GM12801 (cell line): ENCODE results near the gene LMF1.

Source experiments
- CTCF ChIP-seq: IDR thresholded peaks from one replicate; pipeline ENCODE4 v1.5.1; 2011; ENCODE audit warnings: control low read depth; ENCODE audit not compliant: insufficient read length; ENCODE audit errors: extremely low read depth

LMF1 gene

GRCh38 chr16:935684-936083 is 35.1 kb downstream of the LMF1 start:
- no peak for TF ChIP-seq CTCF

DNA sequence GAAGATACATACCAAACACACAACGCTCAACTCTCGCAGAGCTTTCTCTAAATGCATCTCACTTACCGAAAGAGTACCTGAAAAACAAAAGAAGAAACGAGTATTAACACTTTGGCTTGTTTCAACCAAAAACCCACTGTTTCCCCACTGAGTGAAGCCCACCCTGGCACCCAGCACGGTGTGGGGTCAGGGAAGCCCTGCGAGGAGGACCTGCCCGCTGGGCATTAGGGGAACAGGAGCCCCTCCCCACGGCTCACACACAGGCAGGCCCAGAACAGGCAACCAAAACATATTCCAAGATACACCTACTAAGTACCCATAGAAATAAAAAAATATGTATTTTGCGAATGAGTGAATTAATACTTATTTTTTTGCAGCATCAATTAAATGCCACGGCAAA is 36.6 kb downstream of the LMF1 start:
- TF ChIP-seq CTCF = no peak

GRCh38 chr16:933581-933980 is 37.2 kb downstream of the LMF1 start:
- no peak for TF ChIP-seq CTCF

GRCh38 chr16:932831-933330 is 37.9 kb downstream of the LMF1 start:
- TF ChIP-seq CTCF = no peak

DNA sequence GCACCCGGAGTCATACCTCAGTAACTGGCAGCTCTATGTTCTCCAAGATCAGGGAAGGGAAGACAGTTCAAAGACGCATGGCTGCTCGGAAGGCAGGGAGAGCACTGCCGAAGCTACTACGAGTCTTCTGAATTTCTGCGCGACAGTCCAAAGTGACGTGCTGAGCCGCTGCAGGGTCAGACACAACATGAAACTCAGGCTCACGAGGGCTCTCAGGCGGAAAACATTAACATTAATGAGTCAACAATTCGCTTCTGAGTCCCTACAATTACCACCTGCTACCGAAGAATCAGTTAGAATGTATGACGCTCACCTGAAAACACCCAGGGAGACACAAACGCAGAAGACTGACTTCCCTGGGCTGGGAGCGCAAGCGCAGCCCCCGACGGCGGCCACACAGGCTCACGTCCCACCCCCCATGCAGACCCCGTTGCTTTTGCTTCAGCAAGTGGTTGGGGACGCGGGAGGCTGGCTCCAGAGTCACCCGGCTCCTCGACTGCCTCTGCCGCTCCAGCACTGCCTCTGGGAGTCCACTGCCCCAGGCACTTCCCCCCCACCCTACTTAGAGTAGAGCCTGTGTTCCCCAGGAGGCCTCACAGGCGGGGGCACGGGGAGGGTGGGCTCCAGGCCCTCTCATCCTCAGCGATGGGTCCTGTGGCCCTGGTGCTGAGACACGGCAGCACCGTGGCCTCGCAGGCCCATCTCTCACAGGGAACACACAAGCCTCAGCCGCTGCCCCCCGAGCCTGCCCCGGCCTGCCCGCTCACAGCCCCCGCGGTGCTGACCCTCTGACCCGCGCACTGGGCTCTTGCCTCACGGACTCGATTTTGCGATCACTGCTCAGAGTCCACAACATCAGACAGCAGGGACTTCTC is 38.9 kb downstream of the LMF1 start:
- no peak for TF ChIP-seq CTCF

DNA sequence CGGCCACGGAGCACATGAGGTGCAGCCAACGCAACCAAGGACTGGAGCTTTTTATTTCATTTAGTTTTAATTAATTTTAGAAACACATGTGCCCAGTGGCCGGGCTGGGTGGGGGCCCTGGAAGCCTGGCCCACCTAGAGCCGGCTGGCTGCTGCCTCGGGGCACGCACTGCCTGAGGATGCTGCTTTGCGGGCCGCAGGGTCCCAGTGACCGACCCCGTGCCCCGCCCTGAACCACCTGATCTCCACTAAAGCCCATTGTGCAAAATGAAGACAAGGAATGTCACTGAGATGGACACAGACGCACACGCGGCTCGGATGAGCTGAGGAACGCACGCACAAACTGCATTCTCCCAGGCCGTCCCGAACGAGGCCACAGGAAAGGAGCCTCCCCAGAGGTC is 39.6 kb downstream of the LMF1 start:
- no peak for TF ChIP-seq CTCF

- no peak for TF ChIP-seq CTCF
Measured at GRCh38 chr16:930511-930910, 40.3 kb downstream of the LMF1 start.
